Ascending aorta (tissue), 2 donors: ENCODE results near the gene NR1I2. TPM values are rescaled to one million over a fixed set of nuclear protein-coding genes. Genes with fewer than 3 reads are reported as not detected.

ENCODE experiments used
- DNase-seq, 2 donors: peaks; one replicate each; pipeline ENCODE4 v3.0.0-alpha.2; 2019; ENCODE audit warnings: low spot score in 2 of 2
- H3K27ac ChIP-seq, 2 donors: fragments of 200-600 bp; sonication (generic); one replicate each; pipeline ENCODE4 v1.5.1; 2016 to 2017; ENCODE audit warnings: mild to moderate bottlenecking in 1 of 2
- H3K27me3 ChIP-seq: fragments of 200-600 bp; sonication (generic); one replicate; pipeline ENCODE4 v1.5.1; 2017
- H3K36me3 ChIP-seq, 2 donors: fragments of 200-600 bp; sonication (generic); one replicate each; pipeline ENCODE4 v1.5.1; 2016
- H3K4me1 ChIP-seq, 2 donors: fragments of 200-600 bp; sonication (generic); one replicate each; pipeline ENCODE4 v1.5.1; 2016 to 2017; ENCODE audit warnings: mild to moderate bottlenecking in 1 of 2
- H3K4me3 ChIP-seq, 2 donors: fragments of 200-600 bp; sonication (generic); one replicate each; pipeline ENCODE4 v1.5.1; 2016 to 2017; ENCODE audit warnings: mild to moderate bottlenecking in 1 of 2
- H3K9me3 ChIP-seq, 2 donors: fragments of 200-600 bp; sonication (generic); one replicate each; pipeline ENCODE4 v1.5.1; 2016
- intact Hi-C: fragments of 100-400 bp; cut with DNase I; formaldehyde crosslinking; loops from one replicate; pipeline ENCODE4 v1.15.1; 2023
- total RNA-seq: library from RNA; depleted of rRNA; stranded (reverse); fragments of >200 nt; gene quantifications from one replicate; pipeline ENCODE4 v1.1.0, GENCODE V29; 2016
- TF ChIP-seq, protein P1 (sequence below), 3 experiments: fragments of 200-600 bp in 2 of 3; fragments of 450-650 bp in 1 of 3; sonication (generic) in 2 of 3; IDR thresholded peaks; one replicate each; pipeline ENCODE4 v1.5.1; 2016 to 2019; ENCODE audit warnings: antibody characterized with exemption in 3 of 3, mild to moderate bottlenecking in 1 of 3, moderate library complexity in 1 of 3

NR1I2 gene
- total RNA-seq, 1 donor from 2014 or later, result not detected

DNA sequence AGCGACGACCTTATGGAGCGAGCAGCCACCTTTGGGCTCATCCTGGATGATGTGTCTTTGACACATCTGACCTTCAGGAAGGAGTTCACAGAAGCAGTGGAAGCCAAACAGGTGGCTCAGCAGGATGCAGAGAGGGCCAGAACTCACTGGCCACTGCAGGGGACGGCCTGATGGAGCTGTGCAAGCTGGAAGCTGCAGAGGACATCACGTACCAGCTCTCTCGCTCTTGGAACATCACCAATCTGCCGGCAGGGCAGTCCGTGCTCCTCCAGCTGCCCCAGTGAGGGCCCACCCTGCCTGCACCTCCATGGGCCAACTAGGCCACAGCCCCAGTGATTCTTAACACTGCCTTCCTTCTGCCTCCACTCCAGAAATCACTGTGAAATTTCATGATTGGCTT lies 10.4 kb downstream of the NR1I2 start:
- Histone ChIP-seq H3K27ac (no peak overlapping the region), H3K36me3 (no peaks in the 10 kb centered on the region), H3K27me3 (no peaks in the 10 kb centered on the region), H3K4me1 (no peaks in the 10 kb centered on the region), H3K9me3 (no peaks in the 10 kb centered on the region), H3K4me3 (no peak overlapping the region)
- intact Hi-C loops, result no loop called here
- TF ChIP-seq, protein P1, sequence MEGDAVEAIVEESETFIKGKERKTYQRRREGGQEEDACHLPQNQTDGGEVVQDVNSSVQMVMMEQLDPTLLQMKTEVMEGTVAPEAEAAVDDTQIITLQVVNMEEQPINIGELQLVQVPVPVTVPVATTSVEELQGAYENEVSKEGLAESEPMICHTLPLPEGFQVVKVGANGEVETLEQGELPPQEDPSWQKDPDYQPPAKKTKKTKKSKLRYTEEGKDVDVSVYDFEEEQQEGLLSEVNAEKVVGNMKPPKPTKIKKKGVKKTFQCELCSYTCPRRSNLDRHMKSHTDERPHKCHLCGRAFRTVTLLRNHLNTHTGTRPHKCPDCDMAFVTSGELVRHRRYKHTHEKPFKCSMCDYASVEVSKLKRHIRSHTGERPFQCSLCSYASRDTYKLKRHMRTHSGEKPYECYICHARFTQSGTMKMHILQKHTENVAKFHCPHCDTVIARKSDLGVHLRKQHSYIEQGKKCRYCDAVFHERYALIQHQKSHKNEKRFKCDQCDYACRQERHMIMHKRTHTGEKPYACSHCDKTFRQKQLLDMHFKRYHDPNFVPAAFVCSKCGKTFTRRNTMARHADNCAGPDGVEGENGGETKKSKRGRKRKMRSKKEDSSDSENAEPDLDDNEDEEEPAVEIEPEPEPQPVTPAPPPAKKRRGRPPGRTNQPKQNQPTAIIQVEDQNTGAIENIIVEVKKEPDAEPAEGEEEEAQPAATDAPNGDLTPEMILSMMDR (IDR thresholded peaks at IDR 0.05), result no peak
- DNase-seq, result no peak

GRCh38 chr3:119794401-119794800 lies 12.5 kb downstream of the NR1I2 start:
- intact Hi-C loops, result no loop called here
- Histone ChIP-seq H3K27ac (no peak overlapping the region), H3K4me3 (no peak overlapping the region), H3K36me3 (no peaks in the 10 kb centered on the region), H3K27me3 (no peaks in the 10 kb centered on the region), H3K4me1 (no peaks in the 10 kb centered on the region), H3K9me3 (no peaks in the 10 kb centered on the region)
- DNase-seq, result no peak
- TF ChIP-seq, protein P1 (IDR thresholded peaks at IDR 0.05), result no peak

- DNase-seq, result no peak
- Histone ChIP-seq H3K27me3 (no peaks in the 10 kb centered on the region), H3K9me3 (no peaks in the 10 kb centered on the region), H3K4me3 (no peak overlapping the region), H3K4me1 (no peaks in the 10 kb centered on the region), H3K27ac (no peak overlapping the region), H3K36me3 (no peaks in the 10 kb centered on the region)
- TF ChIP-seq, protein P1 (IDR thresholded peaks at IDR 0.05), result no peak
- intact Hi-C loops, result no loop called here
Measured at GRCh38 chr3:119794971-119795612, 13.2 kb downstream of the NR1I2 start.

DNA sequence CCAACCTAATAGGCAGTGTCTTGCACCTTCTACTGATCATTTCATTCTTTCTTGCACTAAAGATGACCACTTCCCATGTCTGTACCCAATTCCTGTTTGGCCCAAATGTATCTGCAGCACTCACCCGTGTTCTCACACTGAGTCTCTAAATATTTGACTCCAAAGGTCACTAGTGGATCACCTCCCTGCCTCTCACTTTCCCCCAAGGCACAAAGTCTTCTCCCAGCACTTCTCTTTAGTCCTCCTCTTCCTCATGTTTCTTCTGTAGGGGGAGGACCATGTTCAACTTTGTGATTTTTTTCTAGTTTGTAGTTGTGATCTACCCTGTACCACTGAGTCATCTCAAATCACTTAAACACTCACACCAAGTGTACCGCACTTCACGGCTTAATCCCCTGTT lies 13.9 kb downstream of the NR1I2 start:
- intact Hi-C loops, result no loop called here
- Histone ChIP-seq H3K4me3 (no peak overlapping the region), H3K4me1 (no peaks in the 10 kb centered on the region), H3K27me3 (no peaks in the 10 kb centered on the region), H3K36me3 (no peaks in the 10 kb centered on the region), H3K9me3 (no peaks in the 10 kb centered on the region), H3K27ac (no peak overlapping the region)
- DNase-seq, result no peak
- TF ChIP-seq, protein P1 (IDR thresholded peaks at IDR 0.05), result no peak

GRCh38 chr3:119796368-119796767 lies 14.5 kb downstream of the NR1I2 start:
- Histone ChIP-seq H3K9me3 (no peaks in the 10 kb centered on the region), H3K27me3 (no peaks in the 10 kb centered on the region), H3K4me3 (no peak overlapping the region), H3K36me3 (no peaks in the 10 kb centered on the region), H3K4me1 (no peaks in the 10 kb centered on the region), H3K27ac (no peak overlapping the region)
- DNase-seq, result no peak
- intact Hi-C loops, result no loop called here
- TF ChIP-seq, protein P1 (IDR thresholded peaks at IDR 0.05), result no peak

GRCh38 chr3:119796785-119797184 lies 14.9 kb downstream of the NR1I2 start:
- H3K36me3 ChIP-seq, result no peaks in the 10 kb centered on the region
- intact Hi-C loops, result no loop called here
- no peak for DNase-seq
- no peaks in the 10 kb centered on the region for H3K27me3 ChIP-seq
- no peak overlapping the region for H3K27ac ChIP-seq
- TF ChIP-seq, protein P1 (IDR thresholded peaks at IDR 0.05), result no peak
- no peaks in the 10 kb centered on the region for H3K9me3 ChIP-seq
- H3K4me1 ChIP-seq, result no peaks in the 10 kb centered on the region
- H3K4me3 ChIP-seq, result no peak overlapping the region
